HepG2 (cell line): Measurements from ENCODE around the gene PRDM15. TPM values are rescaled to one million over a fixed set of nuclear protein-coding genes. Genes with fewer than 3 reads are reported as not detected.

Experiments
- ARNT ChIP-seq: fragments of 450-650 bp; IDR thresholded peaks from 2 replicates; pipeline ENCODE4 v1.6.1; 2017
- ATM ChIP-seq: fragments of 450-650 bp; IDR thresholded peaks from 2 replicates; pipeline ENCODE4 v1.7.1; 2017; ENCODE audit warnings: mild to moderate bottlenecking, borderline replicate concordance
- FOXA3 ChIP-seq: IDR thresholded peaks from 2 replicates; pipeline ENCODE4 v1.6.1; 2016; ENCODE audit warnings: missing genetic modification reagents, missing compliant biosample characterization
- FOXC1 ChIP-seq: sonication (generic); formaldehyde crosslinking; IDR thresholded peaks from 2 replicates; pipeline ENCODE4 v1.8.0; 2022; ENCODE audit warnings: mild to moderate bottlenecking, missing genetic modification reagents, borderline replicate concordance
- GATAD1 ChIP-seq: IDR thresholded peaks from 2 replicates; pipeline ENCODE4 v1.6.1; 2016; ENCODE audit warnings: missing genetic modification reagents, missing compliant biosample characterization
- HNRNPLL ChIP-seq: fragments of 200-400 bp; formaldehyde crosslinking; IDR thresholded peaks from 2 replicates; pipeline ENCODE4 v1.6.1; 2017; ENCODE audit warnings: mild to moderate bottlenecking, low read depth, low read length; ENCODE audit not compliant: poor library complexity, severe bottlenecking
- HOXA7 ChIP-seq: sonication (generic); formaldehyde crosslinking; IDR thresholded peaks from 2 replicates; pipeline ENCODE4 v1.8.1; 2022; ENCODE audit warnings: mild to moderate bottlenecking, missing genetic modification reagents, moderate library complexity
- LBX2 ChIP-seq: sonication (generic); formaldehyde crosslinking; IDR thresholded peaks from 2 replicates; pipeline ENCODE4 v1.5.0; 2020; ENCODE audit warnings: missing genetic modification reagents, mild to moderate bottlenecking, borderline replicate concordance
- MAFF ChIP-seq: IDR thresholded peaks from 2 replicates; pipeline ENCODE4 v1.6.1; 2011; ENCODE audit warnings: low read depth, low read length, improper control_type of control experiment
- MEF2D ChIP-seq: sonication (generic); formaldehyde crosslinking; IDR thresholded peaks from 2 replicates; pipeline ENCODE4 v1.5.1; 2020; ENCODE audit warnings: mild to moderate bottlenecking, missing genetic modification reagents
- MXD1 ChIP-seq: sonication (generic); formaldehyde crosslinking; IDR thresholded peaks from 2 replicates; pipeline ENCODE4 v1.4.0; 2020; ENCODE audit warnings: mild to moderate bottlenecking, missing genetic modification reagents
- PLRG1 ChIP-seq: fragments of 450-650 bp; conservative IDR thresholded peaks from 2 replicates; pipeline ENCODE4 v1.6.1; 2016
- POGZ ChIP-seq: sonication (generic); formaldehyde crosslinking; IDR thresholded peaks from 2 replicates; pipeline ENCODE4 v1.4.0; 2020; ENCODE audit warnings: mild to moderate bottlenecking, missing genetic modification reagents
- POLR2AphosphoS2 ChIP-seq: IDR thresholded peaks from 2 replicates; pipeline ENCODE4 v1.6.1; 2011; ENCODE audit warnings: low read depth, low read length, improper control_type of control experiment
- SALL2 ChIP-seq: sonication (generic); formaldehyde crosslinking; IDR thresholded peaks from 2 replicates; pipeline ENCODE4 v1.8.1; 2023; ENCODE audit warnings: mild to moderate bottlenecking, missing genetic modification reagents, inconsistent platforms
- SPEN ChIP-seq: sonication (generic); formaldehyde crosslinking; IDR thresholded peaks from 2 replicates; pipeline ENCODE4 v1.5.1; 2020; ENCODE audit warnings: low read depth, mild to moderate bottlenecking, missing genetic modification reagents
- STAT5B ChIP-seq: sonication (generic); formaldehyde crosslinking; IDR thresholded peaks from 2 replicates; pipeline ENCODE4 v1.4.0; 2020; ENCODE audit warnings: missing genetic modification reagents
- TCF12 ChIP-seq, 2 experiments: fragments of 450-650 bp in 1 of 2; sonication (generic) in 1 of 2; formaldehyde crosslinking in 1 of 2; IDR thresholded peaks; 2 replicates each; pipeline versions ENCODE4 v1.6.1 to v1.8.0; 2017 to 2022; ENCODE audit warnings: antibody characterized with exemption in 1 of 2, mild to moderate bottlenecking in 1 of 2, missing genetic modification reagents in 1 of 2, moderate library complexity in 1 of 2
- TCF7L2 ChIP-seq: IDR thresholded peaks from 2 replicates; pipeline ENCODE4 v1.6.1; 2011; ENCODE audit warnings: mild to moderate bottlenecking, low read depth, low read length, moderate library complexity
- ZFP91 ChIP-seq: sonication (generic); formaldehyde crosslinking; IDR thresholded peaks from 2 replicates; pipeline ENCODE4 v1.9.0; 2022; ENCODE audit warnings: missing genetic modification reagents, mild to moderate bottlenecking, borderline replicate concordance
- ZNF232 ChIP-seq: sonication (generic); formaldehyde crosslinking; IDR thresholded peaks from 2 replicates; pipeline ENCODE4 v1.4.0; 2020; ENCODE audit warnings: missing genetic modification reagents, borderline replicate concordance
- ZNF30 ChIP-seq: sonication (generic); formaldehyde crosslinking; IDR thresholded peaks from 2 replicates; pipeline ENCODE4 v1.5.0; 2020; ENCODE audit warnings: mild to moderate bottlenecking, missing genetic modification reagents
- ZNF569 ChIP-seq: sonication (generic); formaldehyde crosslinking; IDR thresholded peaks from 2 replicates; pipeline ENCODE4 v1.5.0; 2020; ENCODE audit warnings: mild to moderate bottlenecking, missing genetic modification reagents, moderate library complexity, borderline replicate concordance
- ZSCAN29 ChIP-seq: sonication (generic); formaldehyde crosslinking; conservative IDR thresholded peaks from 2 replicates; pipeline ENCODE4 v1.4.0; 2020; ENCODE audit warnings: mild to moderate bottlenecking, missing genetic modification reagents
- polyA plus RNA-seq, 8 experiments: library from polyadenylated mRNA; depleted of rRNA in 3 of 8; stranded (reverse) in 7 of 8; unstranded in 1 of 8; fragments of >200 nt; fragmentation: Illumina TruSeq in 4 of 8; extraction: Trizol in 4 of 8; gene quantifications; 2 replicates each; pipeline versions ENCODE4 v1.2.1 to v1.2.3, GENCODE V29; 2011 to 2016; ENCODE audit warnings: low read depth in 4 of 8, missing spikeins in 1 of 8, mixed read lengths in 1 of 8; ENCODE audit not compliant: insufficient read depth in 1 of 8
- total RNA-seq, 5 experiments: library from RNA; depleted of rRNA; stranded (reverse); fragments of >200 nt; fragmentation: Illumina TruSeq; extraction: Trizol; gene quantifications; 2 replicates each; pipeline ENCODE4 v1.2.3, GENCODE V29; 2016; ENCODE audit warnings: low read depth in 1 of 5
- TF ChIP-seq, protein P1 (sequence below): IDR thresholded peaks from 2 replicates; pipeline ENCODE4 v1.6.1; 2016; ENCODE audit warnings: missing genetic modification reagents, missing compliant biosample characterization
- TF ChIP-seq, protein P2 (sequence below): sonication (generic); formaldehyde crosslinking; IDR thresholded peaks from 2 replicates; pipeline ENCODE4 v1.5.0; 2020; ENCODE audit warnings: mild to moderate bottlenecking, missing genetic modification reagents, moderate library complexity
- TF ChIP-seq, protein P3 (sequence below): IDR thresholded peaks from 2 replicates; pipeline ENCODE4 v1.6.1; 2016; ENCODE audit warnings: low read depth

The PRDM15 gene
- total and polyA plus RNA-seq, 2 of the 13 experiments (the other 11 are each of a cell fraction or from before 2014, with no cell fraction given), result 4.0 to 6.9 TPM

DNA sequence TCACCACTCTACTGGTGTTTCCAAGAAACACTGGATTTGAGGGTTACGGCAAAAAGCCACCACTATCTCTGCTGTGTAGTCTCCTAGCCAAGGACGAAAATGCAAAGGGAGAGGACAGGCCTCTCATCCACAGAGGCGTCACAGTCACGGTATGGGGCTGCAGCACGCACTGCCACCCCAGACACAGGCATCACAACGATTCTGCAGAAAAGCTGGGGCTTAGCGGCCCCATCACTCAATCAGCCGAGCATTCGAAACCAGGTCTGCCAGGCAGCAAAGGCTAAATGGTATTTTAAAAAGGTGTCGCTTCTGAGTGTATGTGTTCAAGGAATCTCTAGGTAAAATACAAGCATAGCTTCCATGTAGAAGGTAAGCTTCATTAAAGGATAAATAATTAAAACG lies 113.7 kb downstream of the PRDM15 start (continued):
- TF ChIP-seq MXD1 (CRISPR knock-in tag) (no peak), FOXC1 (no peak), POGZ (CRISPR knock-in tag) (no peak), STAT5B (CRISPR knock-in tag) (no peak), HNRNPLL (no peak), ZNF569 (CRISPR knock-in tag) (no peak), POLR2AphosphoS2 (no peak), MAFF (no peak), FOXA3 (CRISPR knock-in tag) (no peak), ATM (no peak), SPEN (CRISPR knock-in tag) (0 out of 2 replicates have a peak, but pooled peaks have one; percentile 23), ZFP91 (CRISPR knock-in tag) (0 out of 2 replicates have a peak, but pooled peaks have one; percentile 21), PLRG1 (no peak), ZNF232 (CRISPR knock-in tag) (peak; percentile 45; the same call in 1 of the 2 replicates), LBX2 (no peak), MEF2D (CRISPR knock-in tag) (no peak), HOXA7 (CRISPR knock-in tag) (no peak), SALL2 (CRISPR knock-in tag) (no peak), TCF12 (IDR thresholded peaks at IDR 0.05) (no peak), TCF12 (CRISPR knock-in tag; IDR thresholded peaks at IDR 0.05) (no peak), ZNF30 (CRISPR knock-in tag) (no peak), TCF7L2 (no peak), ZSCAN29 (CRISPR knock-in tag) (no peak), GATAD1 (no peak), ARNT (no peak)
- TF ChIP-seq, protein P1, sequence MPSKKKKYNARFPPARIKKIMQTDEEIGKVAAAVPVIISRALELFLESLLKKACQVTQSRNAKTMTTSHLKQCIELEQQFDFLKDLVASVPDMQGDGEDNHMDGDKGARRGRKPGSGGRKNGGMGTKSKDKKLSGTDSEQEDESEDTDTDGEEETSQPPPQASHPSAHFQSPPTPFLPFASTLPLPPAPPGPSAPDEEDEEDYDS (CRISPR knock-in tag), result no peak
- TF ChIP-seq, protein P2, sequence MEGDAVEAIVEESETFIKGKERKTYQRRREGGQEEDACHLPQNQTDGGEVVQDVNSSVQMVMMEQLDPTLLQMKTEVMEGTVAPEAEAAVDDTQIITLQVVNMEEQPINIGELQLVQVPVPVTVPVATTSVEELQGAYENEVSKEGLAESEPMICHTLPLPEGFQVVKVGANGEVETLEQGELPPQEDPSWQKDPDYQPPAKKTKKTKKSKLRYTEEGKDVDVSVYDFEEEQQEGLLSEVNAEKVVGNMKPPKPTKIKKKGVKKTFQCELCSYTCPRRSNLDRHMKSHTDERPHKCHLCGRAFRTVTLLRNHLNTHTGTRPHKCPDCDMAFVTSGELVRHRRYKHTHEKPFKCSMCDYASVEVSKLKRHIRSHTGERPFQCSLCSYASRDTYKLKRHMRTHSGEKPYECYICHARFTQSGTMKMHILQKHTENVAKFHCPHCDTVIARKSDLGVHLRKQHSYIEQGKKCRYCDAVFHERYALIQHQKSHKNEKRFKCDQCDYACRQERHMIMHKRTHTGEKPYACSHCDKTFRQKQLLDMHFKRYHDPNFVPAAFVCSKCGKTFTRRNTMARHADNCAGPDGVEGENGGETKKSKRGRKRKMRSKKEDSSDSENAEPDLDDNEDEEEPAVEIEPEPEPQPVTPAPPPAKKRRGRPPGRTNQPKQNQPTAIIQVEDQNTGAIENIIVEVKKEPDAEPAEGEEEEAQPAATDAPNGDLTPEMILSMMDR (CRISPR knock-in tag), result peak; percentile 41; the same call in 1 of the 2 replicates
- TF ChIP-seq, protein P3, sequence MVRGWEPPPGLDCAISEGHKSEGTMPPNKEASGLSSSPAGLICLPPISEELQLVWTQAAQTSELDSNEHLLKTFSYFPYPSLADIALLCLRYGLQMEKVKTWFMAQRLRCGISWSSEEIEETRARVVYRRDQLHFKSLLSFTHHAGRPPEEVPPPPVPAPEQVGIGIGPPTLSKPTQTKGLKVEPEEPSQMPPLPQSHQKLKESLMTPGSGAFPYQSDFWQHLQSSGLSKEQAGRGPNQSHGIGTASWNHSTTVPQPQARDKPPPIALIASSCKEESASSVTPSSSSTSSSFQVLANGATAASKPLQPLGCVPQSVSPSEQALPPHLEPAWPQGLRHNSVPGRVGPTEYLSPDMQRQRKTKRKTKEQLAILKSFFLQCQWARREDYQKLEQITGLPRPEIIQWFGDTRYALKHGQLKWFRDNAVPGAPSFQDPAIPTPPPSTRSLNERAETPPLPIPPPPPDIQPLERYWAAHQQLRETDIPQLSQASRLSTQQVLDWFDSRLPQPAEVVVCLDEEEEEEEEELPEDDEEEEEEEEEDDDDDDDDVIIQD, result no peak
